DLD1 (cell line): ENCODE results near the gene LTK.

Source experiments
- in situ Hi-C: cut with HindIII; loops from 2 replicates; pipeline ENCODE4 v1.10.0; 2017; ENCODE audit warnings: low sequenced_read_pairs

LTK gene

DNA sequence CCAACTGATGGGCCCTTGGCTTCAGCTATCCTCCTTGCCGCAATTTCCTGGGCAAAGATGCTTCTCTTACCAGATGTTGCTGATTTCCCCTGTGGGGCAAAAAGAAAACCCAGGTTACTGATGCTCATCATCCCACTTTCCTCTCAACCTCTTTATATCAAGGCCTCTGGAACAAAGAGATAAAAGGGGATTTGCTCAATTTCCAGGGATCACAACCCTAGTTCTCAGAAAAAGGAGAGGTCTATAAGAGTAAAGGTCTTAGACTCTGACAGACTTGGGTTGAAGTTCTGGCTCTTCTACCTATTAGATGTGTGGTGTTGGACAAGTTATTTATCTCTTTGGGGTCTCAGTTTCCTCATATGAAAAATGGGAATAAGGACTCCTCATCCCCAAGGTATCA, 21.9 kb upstream of the LTK start:
- in situ Hi-C loops: no loop called here

DNA sequence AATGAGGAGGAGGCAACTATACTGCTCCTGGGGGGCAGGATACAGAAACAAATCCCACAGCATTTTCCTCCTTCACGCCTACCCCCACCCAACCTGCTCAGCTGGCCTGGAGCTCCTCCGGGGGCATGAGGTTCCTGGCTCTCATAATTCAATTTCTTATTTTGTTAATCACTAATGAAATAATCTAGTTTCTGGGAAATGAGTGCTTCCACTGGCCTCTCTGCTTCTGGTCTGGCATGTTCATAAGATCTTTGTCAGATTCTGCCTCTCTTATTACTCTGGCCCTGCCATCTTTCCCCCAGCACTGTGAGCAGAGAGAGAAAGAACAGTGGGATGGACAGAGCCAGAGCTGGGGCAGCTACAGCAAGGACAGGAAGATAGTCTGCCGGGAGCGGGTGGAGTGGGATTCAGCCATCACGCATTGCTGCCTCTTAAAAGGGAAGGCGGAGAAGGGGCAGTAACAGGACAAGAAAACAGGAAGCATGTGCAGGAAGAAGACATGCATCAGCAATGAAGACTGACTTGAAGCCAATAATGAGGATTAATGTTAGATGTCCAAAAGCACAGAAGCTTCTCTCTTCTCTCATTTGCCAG, 16.8 kb upstream of the LTK start:
- in situ Hi-C loops: no loop called here

DNA sequence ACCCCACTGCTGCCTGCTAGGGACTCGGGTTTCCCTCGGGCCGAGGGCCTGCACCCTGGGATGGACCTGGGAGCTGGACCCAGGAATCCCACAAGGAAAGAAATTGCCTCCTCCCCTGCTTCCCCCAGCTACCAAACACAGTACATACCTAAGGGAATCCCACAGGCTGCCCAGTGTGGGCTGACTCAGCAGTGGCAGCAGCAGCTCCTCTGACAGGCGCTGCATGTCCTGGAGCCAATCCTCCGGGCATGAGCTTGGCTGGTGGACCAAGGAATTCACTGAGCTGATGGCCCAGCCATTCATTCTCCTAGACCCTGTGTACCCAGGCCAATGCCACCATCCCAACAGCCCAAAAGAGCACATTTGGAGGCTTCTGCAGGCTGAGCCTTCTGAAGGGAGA, 9.5 kb upstream of the LTK start:
- in situ Hi-C loops: no loop called here

DNA sequence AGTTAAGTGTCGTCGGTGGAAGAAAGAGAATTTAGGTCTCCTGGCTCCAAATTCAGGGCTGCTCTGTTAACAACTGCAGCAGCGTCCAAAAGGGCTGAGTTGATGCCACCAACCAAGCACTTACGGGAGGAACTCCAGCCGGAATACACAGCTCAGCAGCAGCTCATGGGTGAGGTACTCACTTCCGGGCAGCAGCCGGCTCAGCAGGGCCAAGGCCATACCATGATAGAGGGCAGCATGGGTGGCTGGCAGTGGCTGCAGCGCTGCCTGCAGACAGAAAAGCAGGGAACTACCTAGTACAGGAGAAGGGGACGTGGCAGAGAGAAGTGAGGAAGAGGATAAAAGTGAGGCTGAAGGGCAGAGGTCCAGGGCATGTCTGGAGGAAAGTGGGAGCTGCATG, 8.0 kb upstream of the LTK start:
- in situ Hi-C loops: no loop called here

DNA sequence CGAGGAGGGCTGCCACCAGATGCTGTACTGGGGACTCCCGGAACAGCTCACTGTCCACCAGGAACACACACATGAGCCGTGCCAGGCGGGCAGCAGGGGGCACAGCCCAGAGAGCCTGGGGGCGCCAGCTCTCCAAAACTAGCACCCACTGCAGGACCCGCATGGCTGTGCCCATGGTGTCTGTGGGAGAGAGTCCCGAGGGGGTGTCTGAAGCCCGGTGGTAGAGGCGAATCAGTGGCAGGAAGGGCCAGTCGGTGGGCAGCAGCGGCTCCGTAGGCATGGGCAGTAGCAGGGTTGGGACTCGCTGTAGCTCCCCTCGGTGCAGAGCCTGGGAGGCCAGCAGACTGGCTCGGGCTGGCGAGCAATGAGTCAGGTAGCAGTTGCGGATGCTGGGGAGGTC, 7.0 kb upstream of the LTK start:
- in situ Hi-C loops: no loop called here

DNA sequence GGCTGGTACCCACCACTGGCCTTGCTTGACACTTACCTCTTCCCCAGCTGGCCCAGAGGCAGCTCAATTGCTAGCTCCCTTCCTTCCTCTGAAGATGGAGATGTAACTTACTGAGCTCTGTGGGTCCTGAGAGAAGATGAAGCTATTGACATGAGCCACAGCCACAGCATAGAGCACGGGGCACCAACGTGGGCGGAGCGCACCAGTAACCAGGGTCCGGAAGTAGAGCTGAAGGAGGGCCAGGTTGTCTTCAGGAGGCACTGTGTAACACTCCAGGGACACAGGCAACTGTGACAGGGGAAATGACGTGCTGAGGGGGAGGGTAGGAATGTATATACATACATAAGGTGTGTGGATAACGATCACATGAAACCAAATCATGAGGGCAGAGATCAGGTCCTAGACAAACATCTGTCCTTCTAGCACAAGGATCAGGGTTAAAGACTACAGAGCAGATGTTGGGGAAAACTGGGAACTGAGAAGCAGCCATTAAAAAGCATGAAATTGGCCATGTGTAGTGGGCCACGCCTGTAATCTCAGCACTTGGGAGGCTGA, 4.3 kb upstream of the LTK start:
- in situ Hi-C loops: no loop called here

DNA sequence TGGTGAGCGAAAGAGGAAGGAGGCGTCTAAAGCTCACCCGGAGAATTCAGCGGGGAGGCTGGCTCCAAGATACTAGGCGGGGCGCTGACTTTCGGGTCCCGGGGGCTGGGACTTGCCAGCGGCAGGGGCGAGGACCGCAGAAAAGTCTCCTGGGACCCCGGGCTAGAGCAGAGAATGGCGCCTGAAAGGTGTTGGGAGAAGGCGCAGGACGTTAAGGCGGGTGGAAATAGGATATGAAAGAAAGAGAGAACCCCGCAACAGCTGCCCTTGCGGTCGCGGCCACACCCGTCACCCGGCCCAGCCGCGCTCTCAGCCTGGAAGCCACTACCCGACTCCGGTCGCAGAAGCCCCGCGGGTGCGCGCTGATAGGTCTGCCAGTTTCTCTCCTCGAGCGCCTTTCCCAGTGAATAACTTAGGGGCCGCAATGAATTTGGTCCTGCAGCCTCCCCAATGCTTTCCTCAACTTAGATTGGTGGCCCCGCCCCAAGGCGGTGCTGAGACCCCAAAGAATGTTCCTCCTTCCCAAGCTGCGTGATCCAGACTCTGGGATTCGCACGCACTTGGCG, 604 bp downstream of the LTK start:
- in situ Hi-C loops: no loop called here

DNA sequence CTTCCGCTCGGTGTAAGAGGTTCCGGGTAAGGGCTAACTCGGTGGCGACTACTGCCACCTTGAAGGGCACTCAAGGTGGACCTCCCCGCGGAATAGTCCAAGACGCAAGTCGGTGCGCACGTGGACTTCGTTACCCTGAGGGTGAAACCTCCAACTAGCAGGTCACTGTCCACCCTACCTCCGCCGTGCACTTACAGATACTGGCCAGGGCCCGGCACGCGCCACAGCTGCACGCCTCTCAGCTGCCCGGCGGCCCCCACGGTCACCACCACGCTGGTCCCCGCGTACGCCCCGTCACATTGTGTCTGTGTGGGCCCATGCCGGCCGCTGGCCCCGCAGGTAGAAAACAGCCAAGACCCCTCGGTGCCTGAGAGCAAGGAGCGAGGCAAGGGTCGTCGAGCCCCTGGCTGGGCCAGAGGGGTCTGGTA, 1.1 kb downstream of the LTK start:
- in situ Hi-C loops: no loop called here

DNA sequence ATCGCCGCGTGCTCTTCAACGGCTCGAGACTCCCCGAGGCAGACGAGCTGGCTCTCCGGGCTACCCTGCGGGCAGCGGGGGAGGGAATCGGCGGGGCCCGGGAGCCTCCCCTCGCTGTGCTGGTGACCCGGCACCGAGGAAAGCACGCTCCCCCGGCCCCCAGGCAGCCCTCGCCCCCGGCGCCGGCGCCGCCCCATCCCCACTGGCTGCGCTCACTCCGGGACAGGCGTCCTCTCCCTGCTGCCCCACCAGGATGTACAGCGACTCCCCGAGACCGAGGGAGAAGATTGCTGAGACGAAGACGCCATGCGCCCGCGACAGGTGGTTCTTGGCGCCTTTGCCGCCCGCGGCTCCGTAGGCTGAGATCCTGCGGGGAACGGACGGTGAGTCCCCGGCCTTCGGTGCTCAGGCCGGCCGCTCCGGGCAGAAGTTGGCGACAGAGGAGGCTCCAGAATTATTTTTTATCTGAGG, 1.7 kb downstream of the LTK start:
- in situ Hi-C loops: no loop called here

DNA sequence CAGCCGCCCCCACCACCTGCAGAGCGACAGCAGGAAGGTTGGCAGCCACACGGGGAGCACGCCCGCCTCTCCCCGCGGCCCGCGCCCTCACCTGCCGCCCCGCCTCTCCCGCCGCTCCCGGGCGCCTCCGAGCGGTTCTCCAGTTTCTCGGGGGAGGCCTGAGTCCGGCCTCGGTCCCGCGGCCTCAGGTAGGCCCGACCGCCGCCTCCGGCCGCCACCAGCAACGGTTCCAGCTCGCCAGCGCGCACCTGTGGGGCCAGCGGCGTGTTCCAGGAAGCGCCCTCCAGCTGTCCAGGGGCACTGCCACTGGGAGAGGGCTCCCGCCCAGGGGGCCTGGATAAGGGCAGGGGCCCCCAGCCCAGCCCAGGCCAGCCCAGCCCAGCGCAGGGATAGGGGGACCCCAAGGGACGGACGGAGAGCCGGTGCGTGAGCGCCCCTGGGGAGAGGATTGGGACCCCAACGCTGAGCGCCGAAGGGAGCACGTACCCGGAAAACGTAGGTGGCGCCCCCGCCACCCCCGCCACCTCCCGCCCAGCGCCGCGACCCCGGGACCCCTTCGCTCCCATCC, 2.2 kb downstream of the LTK start:
- in situ Hi-C loops: no loop called here

DNA sequence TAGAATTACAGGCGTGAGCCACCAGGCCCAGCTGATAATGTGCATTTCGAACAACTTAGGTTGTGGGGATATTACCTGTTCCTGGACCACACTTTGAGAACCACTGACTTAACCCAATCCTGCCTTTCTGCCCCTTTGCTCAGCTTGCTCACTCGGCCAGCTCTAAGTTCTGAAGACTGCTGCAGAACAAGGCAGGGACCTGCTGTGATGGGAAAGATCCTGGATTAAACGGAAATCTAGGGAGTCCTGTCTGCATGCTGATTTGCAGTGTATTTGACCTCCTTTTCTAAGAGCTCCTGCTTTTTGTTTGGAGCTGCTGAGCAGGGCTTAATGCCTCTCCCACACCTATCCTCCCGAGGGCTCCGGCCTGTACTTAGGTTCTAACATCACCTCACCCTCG, 2.9 kb downstream of the LTK start:
- in situ Hi-C loops: no loop called here

DNA sequence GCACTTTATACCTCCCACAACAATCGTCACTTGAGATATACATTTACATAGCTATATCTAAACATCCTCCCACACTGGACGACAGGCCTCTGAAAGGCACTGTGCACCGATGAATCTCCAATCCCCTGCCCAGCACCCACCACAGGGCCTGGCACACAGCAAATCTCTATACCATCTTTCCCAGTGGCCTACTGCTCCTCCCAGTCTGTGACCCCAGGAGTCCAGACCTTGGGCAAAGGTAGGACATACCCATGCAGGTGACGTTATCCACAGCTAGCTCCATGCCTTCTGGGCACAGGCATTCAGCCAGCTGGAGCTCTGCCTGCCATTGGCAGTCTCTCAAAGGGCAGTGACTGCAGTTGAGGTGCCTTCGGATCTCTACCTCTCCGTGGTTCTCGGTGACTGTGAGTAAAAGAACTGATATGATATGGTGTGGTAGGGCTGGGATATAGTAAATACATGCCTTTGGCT, 5.8 kb downstream of the LTK start:
- in situ Hi-C loops: no loop called here

DNA sequence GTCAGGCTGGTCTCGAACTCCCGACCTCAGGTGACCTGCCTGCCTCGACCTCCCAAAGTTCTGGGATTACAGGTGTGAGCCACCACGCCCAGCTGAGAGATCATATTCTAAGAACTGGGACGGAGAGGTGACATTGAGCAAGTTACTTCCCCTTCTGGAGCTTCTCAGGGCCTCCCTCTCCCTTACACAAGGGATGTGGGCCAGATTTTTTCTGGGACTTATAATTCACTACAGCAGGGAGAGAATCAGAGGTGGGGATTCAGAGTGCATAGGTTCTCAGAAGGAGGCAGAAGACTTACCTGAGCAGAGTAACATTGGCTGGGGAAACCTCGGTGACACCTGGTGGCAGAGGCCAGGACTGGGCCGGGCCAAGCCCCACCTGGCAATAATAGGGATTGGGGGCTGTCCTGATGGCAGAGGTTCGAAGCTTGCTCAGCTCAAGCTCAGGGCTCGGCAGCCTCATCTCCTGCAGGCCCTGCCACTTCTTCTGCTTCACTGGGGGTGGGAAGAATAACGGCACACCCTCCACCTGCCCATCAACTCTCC, 6.8 kb downstream of the LTK start:
- in situ Hi-C loops: no loop called here

DNA sequence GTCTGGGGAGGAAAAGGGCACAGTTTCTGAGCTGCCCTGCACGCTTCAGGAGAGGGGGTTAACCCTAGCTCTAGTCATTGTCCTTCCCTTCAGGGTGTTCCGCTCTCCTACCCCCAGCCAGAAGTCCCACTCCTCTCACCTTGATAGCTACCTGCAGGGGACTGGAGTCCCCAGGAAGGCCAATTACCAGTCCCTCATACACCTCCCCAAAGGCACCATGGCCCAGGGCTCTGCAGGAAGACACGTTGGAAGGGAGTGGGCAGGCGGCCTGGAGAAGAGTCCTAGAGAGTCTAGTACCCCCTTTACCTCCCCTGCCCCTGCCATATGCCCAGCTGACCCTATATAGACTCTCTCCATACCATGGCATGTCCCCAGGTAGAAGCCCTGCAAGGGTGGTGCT, 7.9 kb downstream of the LTK start:
- in situ Hi-C loops: no loop called here

DNA sequence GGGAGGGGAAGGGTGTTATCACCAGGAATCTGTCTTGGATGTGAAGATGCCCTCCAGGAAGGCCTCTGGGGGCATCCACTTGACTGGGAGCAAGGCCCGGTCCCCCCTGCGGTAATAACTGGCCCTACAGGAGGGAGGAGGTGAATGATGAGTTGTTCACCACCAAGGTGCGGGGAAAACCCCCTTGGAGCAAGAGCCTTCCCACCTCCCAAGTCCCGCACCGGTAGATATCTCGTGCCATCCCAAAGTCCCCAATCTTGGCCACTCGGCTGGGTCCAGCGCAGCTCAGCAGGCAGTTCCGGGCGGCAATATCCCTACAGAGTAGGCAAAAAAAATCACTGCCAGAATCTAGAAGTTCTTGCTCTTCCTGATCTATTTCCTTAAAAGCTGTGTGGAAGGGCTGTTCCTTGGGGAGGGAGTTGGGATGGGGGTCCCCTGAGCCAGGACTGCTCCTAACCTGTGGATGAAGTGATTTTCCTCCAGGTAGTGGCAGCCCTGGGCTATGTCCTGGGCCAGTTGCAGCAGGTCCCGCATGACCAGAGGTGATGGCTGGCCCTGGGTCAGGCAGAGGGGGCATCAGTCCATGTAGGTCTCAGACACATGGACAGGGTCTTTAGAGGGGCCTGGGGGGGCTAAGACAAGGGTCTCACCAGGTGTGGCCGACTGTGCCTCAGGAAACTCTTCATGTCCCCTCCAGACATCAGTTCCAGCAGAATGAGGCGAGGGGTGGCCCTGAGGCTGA, 8.7 kb downstream of the LTK start:
- in situ Hi-C loops: no loop called here

DNA sequence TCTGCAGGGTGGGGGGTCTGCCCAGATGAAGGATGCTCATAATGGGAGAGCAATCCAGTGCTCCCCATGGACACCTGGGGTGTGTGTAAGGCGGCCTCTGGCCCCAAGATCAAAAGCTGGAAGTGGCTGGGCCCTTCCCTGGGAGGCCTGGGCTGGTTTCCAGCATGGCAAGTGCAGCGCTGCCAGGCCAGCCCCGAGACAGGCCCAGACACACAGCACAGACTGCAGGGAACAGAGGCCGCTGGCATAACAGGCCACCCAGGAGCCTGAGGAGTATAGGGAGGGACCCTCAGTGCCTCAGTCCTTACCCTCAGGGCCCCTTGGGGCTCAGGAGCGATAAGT, 10.0 kb downstream of the LTK start:
- in situ Hi-C loops: no loop called here

DNA sequence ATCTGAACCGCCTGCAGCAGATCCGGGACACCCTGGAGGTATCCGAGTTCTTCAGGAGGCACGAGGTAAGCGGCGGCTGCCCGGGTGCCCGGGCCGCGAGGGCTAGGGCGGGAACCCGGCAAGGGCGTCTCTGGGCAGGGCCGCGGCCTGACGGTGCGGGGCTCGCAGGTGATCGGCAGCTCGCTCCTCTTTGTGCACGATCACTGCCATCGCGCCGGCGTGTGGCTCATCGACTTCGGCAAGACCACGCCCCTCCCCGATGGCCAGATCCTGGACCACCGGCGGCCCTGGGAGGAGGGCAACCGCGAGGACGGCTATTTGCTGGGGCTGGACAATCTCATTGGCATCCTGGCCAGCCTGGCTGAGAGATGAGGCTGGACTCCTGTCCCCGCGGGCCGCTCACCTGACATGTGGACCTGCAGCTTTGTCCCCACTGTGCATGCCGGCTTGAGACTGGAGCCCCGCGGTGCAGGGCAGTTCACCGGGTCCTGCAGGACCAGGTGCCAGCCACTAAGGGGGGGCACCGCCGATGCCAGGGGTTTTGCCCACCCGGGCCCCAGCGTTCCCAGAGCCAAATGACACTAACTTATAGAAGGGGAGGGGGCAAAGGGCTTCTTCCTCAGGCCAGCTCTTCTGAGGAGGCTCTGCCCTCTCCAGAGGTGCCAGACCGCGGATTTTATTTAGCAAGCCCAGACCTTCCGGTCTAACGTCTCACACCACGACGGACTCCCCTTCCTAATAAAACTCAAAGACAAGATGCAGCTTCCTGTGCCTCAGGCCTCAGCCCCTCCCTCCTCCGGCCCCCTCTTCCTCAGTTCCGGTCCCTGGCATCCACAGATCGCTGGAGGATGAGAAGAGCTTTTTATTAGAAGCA, 10.6 kb downstream of the LTK start:
- in situ Hi-C loops: no loop called here

DNA sequence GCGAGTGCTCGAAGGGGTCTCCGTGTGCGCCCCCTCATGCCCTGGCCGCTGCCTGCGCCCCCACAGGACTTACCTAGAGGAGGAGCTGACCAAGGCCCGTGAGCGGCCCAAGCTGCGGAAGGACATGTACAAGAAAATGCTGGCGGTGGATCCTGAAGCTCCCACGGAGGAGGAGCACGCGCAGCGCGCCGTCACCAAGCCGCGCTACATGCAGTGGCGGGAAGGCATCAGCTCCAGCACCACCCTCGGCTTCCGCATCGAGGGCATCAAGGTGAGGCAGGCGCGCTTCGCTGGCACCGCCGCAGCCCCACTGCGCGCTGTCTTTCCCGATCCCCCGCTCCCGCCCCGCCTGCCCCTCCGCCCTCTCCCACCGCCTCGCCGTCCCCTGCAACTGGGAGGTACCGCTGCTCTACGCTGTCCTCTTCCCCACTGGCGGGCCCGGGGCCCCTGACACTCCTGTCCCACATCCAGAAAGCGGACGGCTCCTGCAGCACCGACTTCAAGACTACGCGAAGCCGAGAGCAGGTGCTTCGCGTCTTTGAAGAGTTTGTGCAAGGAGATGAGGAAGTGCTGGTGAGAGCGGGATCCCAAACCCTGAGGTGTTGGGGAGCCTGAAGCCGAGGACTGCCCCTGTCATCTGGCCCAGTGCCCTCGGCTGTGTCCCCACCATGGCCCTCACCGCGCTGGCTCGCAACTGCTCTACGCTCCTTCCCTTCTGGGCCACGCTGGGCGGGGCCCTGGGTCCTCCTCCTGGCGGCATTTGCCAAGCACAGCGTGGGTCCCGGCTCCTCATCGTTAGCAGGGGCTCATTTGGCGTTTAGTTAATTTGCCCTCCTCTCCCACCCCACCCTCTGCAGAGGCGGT, 11.5 kb downstream of the LTK start:
- in situ Hi-C loops: no loop called here

DNA sequence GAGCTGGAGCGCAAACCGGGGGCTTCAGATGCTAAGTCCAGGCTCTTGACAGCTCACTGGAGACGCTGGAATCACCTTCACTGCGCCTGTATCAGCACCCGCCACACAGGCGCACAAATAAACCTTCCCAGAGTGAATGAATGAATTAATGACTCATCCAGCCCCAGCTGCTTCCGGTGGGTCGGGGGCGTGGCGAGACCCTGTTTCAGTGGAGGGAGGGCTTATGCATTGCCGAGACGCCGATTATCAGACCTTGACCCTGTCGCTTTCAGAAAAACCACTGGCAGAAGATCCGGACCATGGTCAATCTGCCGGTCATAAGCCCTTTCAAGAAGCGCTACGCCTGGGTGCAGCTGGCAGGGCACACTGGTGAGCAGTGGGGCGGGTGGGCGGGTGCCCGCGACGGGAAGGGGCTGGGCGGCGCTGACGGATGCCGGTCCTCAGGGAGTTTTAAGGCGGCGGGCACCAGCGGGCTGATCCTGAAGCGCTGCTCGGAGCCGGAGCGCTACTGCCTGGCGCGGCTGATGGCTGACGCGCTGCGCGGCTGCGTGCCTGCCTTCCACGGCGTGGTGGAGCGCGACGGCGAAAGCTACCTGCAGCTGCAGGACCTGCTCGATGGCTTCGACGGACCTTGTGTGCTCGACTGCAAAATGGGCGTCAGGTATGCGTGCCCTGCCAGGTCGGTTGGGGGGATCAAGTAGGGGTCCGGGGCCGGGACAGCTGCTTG, 12.3 kb downstream of the LTK start:
- in situ Hi-C loops: no loop called here
